Activated T-helper 2 cell treated with anti-CD3 and anti-CD28 coated beads, Interferon-gamma antibody, Interleukin-2, Interleukin-4, amounts not matched to agents 10 μg/mL and 5 μg/mL and 100 μg/mL, durations not matched to agents 14 hours and 24 hours and 36 hours (primary cell): ENCODE data around the gene ATP9B. TPM values are rescaled to one million over a fixed set of nuclear protein-coding genes. Genes with fewer than 3 reads are reported as not detected.

Source experiments
- DNase-seq: peaks from one replicate; pipeline ENCODE4 v3.0.0; 2021; ENCODE audit warnings: low spot score
- H3K27ac Mint-ChIP-seq: one replicate; pipeline ENCODE4 v1.8.0; 2021; ENCODE audit warnings: mixed read lengths
- H3K27me3 Mint-ChIP-seq: one replicate; pipeline ENCODE4 v1.8.0; 2021; ENCODE audit warnings: low read depth, mixed read lengths
- H3K36me3 Mint-ChIP-seq: one replicate; pipeline ENCODE4 v1.8.0; 2021; ENCODE audit warnings: low read depth, mixed read lengths
- H3K4me1 Mint-ChIP-seq: one replicate; pipeline ENCODE4 v1.8.0; 2021; ENCODE audit warnings: low read depth, mixed read lengths
- H3K4me3 Mint-ChIP-seq: one replicate; pipeline ENCODE4 v1.8.0; 2021; ENCODE audit warnings: low read depth, mild to moderate bottlenecking, moderate library complexity, mixed read lengths
- H3K9me3 Mint-ChIP-seq: one replicate; pipeline ENCODE4 v1.8.0; 2021; ENCODE audit warnings: mixed read lengths
- intact Hi-C: fragments of 100-400 bp; cut with micrococcal nuclease; formaldehyde crosslinking; loops from one replicate; pipeline ENCODE4 v1.15.1; 2023
- total RNA-seq: library from RNA; stranded (reverse); gene quantifications from 2 replicates; pipeline ENCODE4 v1.2.3, GENCODE V29; 2022

Gene ATP9B
- total RNA-seq, 1 donor from 2014 or later = 27.6 TPM

GRCh38 chr18:79092874-79093273 is 23.7 kb downstream of the ATP9B start:
- intact Hi-C loops = no loop called here
- peaks cover 14% of the 10 kb centered on the region for H3K36me3 Mint-ChIP-seq
- peaks cover 7% of the 10 kb centered on the region for H3K9me3 Mint-ChIP-seq
- H3K27me3 Mint-ChIP-seq = no peaks in the 10 kb centered on the region
- DNase-seq = no peak
- no peak overlapping the region for H3K4me3 Mint-ChIP-seq
- H3K27ac Mint-ChIP-seq = no peak overlapping the region
- H3K4me1 Mint-ChIP-seq = peaks cover 4% of the 10 kb centered on the region

- Mint-ChIP-seq H3K9me3 (peaks cover 11% of the 10 kb centered on the region), H3K27me3 (no peaks in the 10 kb centered on the region), H3K36me3 (peaks cover 19% of the 10 kb centered on the region), H3K27ac (no peak overlapping the region), H3K4me3 (no peak overlapping the region), H3K4me1 (peaks cover 4% of the 10 kb centered on the region)
- intact Hi-C loops = no loop called here
- DNase-seq = no peak
Observed at GRCh38 chr18:79093986-79094385, 24.8 kb downstream of the ATP9B start.

GRCh38 chr18:79095216-79095615 is 26.0 kb downstream of the ATP9B start:
- DNase-seq = no peak
- intact Hi-C loops = no loop called here
- H3K4me1 Mint-ChIP-seq = peaks cover 4% of the 10 kb centered on the region

GRCh38 chr18:79100944-79101343 is 31.8 kb downstream of the ATP9B start:
- Mint-ChIP-seq H3K4me3 (no peak overlapping the region), H3K36me3 (peaks cover 33% of the 10 kb centered on the region), H3K27ac (no peak overlapping the region), H3K27me3 (no peaks in the 10 kb centered on the region), H3K9me3 (peaks cover 6% of the 10 kb centered on the region), H3K4me1 (peaks cover 6% of the 10 kb centered on the region)
- DNase-seq = no peak
- intact Hi-C loops = no loop called here

More at GRCh38 chr18:79095216-79095615, 26.0 kb downstream of the ATP9B start:
- Mint-ChIP-seq H3K27me3 (no peaks in the 10 kb centered on the region), H3K4me3 (no peak overlapping the region), H3K36me3 (peaks cover 21% of the 10 kb centered on the region), H3K27ac (no peak overlapping the region), H3K9me3 (peaks cover 12% of the 10 kb centered on the region)

- no peaks in the 10 kb centered on the region for H3K27me3 Mint-ChIP-seq
- peaks cover 26% of the 10 kb centered on the region for H3K36me3 Mint-ChIP-seq
- H3K27ac Mint-ChIP-seq = no peak overlapping the region
- H3K4me1 Mint-ChIP-seq = peaks cover 6% of the 10 kb centered on the region
- intact Hi-C loops = no loop called here
- DNase-seq = no peak
- H3K4me3 Mint-ChIP-seq = no peak overlapping the region
- peaks cover 6% of the 10 kb centered on the region for H3K9me3 Mint-ChIP-seq
Observed at GRCh38 chr18:79102886-79103285, 33.7 kb downstream of the ATP9B start.

GRCh38 chr18:79104137-79104536 is 34.9 kb downstream of the ATP9B start:
- no peak for DNase-seq
- Mint-ChIP-seq H3K36me3 (peaks cover 19% of the 10 kb centered on the region), H3K9me3 (no peaks in the 10 kb centered on the region), H3K27ac (no peak overlapping the region), H3K4me1 (peaks cover 6% of the 10 kb centered on the region), H3K27me3 (no peaks in the 10 kb centered on the region), H3K4me3 (no peak overlapping the region)
- intact Hi-C loops = no loop called here

- Mint-ChIP-seq H3K4me3 (no peak overlapping the region), H3K27ac (no peak overlapping the region), H3K9me3 (no peaks in the 10 kb centered on the region), H3K4me1 (peaks cover 6% of the 10 kb centered on the region), H3K27me3 (no peaks in the 10 kb centered on the region), H3K36me3 (peaks cover 14% of the 10 kb centered on the region)
- DNase-seq = no peak
- intact Hi-C loops = no loop called here
Observed at GRCh38 chr18:79105455-79105854, 36.3 kb downstream of the ATP9B start.

GRCh38 chr18:79106084-79106483 is 36.9 kb downstream of the ATP9B start:
- H3K4me1 Mint-ChIP-seq = peaks cover 6% of the 10 kb centered on the region
- H3K27ac Mint-ChIP-seq = no peak overlapping the region
- H3K4me3 Mint-ChIP-seq = no peak overlapping the region
- no peaks in the 10 kb centered on the region for H3K9me3 Mint-ChIP-seq
- H3K27me3 Mint-ChIP-seq = no peaks in the 10 kb centered on the region
- no peak for DNase-seq
- intact Hi-C loops = no loop called here
- peaks cover 9% of the 10 kb centered on the region for H3K36me3 Mint-ChIP-seq

- no peaks in the 10 kb centered on the region for H3K27me3 Mint-ChIP-seq
- peaks cover 6% of the 10 kb centered on the region for H3K4me1 Mint-ChIP-seq
- no peak overlapping the region for H3K4me3 Mint-ChIP-seq
- intact Hi-C loops = no loop called here
- no peaks in the 10 kb centered on the region for H3K9me3 Mint-ChIP-seq
- H3K36me3 Mint-ChIP-seq = no peaks in the 10 kb centered on the region
- DNase-seq = no peak
- no peak overlapping the region for H3K27ac Mint-ChIP-seq
Observed at GRCh38 chr18:79107886-79108285, 38.7 kb downstream of the ATP9B start.

- Mint-ChIP-seq H3K4me1 (peaks cover 3% of the 10 kb centered on the region), H3K27me3 (no peaks in the 10 kb centered on the region), H3K36me3 (no peaks in the 10 kb centered on the region), H3K4me3 (no peak overlapping the region), H3K9me3 (no peaks in the 10 kb centered on the region), H3K27ac (no peak overlapping the region)
- intact Hi-C loops = no loop called here
- DNase-seq = no peak
Observed at GRCh38 chr18:79108549-79109215, 39.5 kb downstream of the ATP9B start.

GRCh38 chr18:79111483-79111882 is 42.3 kb downstream of the ATP9B start:
- H3K4me1 Mint-ChIP-seq = no peaks in the 10 kb centered on the region
- H3K4me3 Mint-ChIP-seq = no peak overlapping the region
- intact Hi-C loops = no loop called here
- no peak for DNase-seq
- H3K27ac Mint-ChIP-seq = no peak overlapping the region
- no peaks in the 10 kb centered on the region for H3K9me3 Mint-ChIP-seq
- H3K27me3 Mint-ChIP-seq = no peaks in the 10 kb centered on the region
- H3K36me3 Mint-ChIP-seq = peaks cover 9% of the 10 kb centered on the region

GRCh38 chr18:79117385-79117784 is 48.2 kb downstream of the ATP9B start:
- Mint-ChIP-seq H3K4me3 (no peak overlapping the region), H3K36me3 (peaks cover 20% of the 10 kb centered on the region), H3K27ac (no peak overlapping the region), H3K9me3 (no peaks in the 10 kb centered on the region), H3K27me3 (no peaks in the 10 kb centered on the region), H3K4me1 (no peaks in the 10 kb centered on the region)
- intact Hi-C loops = no loop called here
- DNase-seq = no peak

GRCh38 chr18:79117788-79118187 is 48.6 kb downstream of the ATP9B start:
- no peak overlapping the region for H3K27ac Mint-ChIP-seq
- H3K36me3 Mint-ChIP-seq = peaks cover 21% of the 10 kb centered on the region

GRCh38 chr18:79118797-79119196 is 49.6 kb downstream of the ATP9B start:
- intact Hi-C loops = no loop called here
- peaks cover 28% of the 10 kb centered on the region for H3K36me3 Mint-ChIP-seq
- no peak overlapping the region for H3K27ac Mint-ChIP-seq
- H3K4me3 Mint-ChIP-seq = no peak overlapping the region
- H3K4me1 Mint-ChIP-seq = peaks cover 2% of the 10 kb centered on the region
- no peaks in the 10 kb centered on the region for H3K9me3 Mint-ChIP-seq
- no peaks in the 10 kb centered on the region for H3K27me3 Mint-ChIP-seq
- no peak for DNase-seq

More at GRCh38 chr18:79117788-79118187, 48.6 kb downstream of the ATP9B start:
- intact Hi-C loops = no loop called here
- H3K4me1 Mint-ChIP-seq = no peaks in the 10 kb centered on the region
- no peak for DNase-seq
- H3K4me3 Mint-ChIP-seq = no peak overlapping the region
- H3K9me3 Mint-ChIP-seq = no peaks in the 10 kb centered on the region
- no peaks in the 10 kb centered on the region for H3K27me3 Mint-ChIP-seq
